HepG2 (cell line): ENCODE data around the gene PRSS33. TPM values are rescaled to one million over a fixed set of nuclear protein-coding genes. Genes with fewer than 3 reads are reported as not detected.

ENCODE experiments used
- CAMTA2 ChIP-seq: sonication (generic); formaldehyde crosslinking; IDR thresholded peaks from 2 replicates; pipeline ENCODE4 v1.4.0; 2020; ENCODE audit warnings: mild to moderate bottlenecking, missing genetic modification reagents, borderline replicate concordance
- ELF3 ChIP-seq: IDR thresholded peaks from 2 replicates; pipeline ENCODE4 v1.6.1; 2016; ENCODE audit warnings: missing genetic modification reagents, missing compliant biosample characterization
- GATA4 ChIP-seq: sonication (generic); IDR thresholded peaks from 2 replicates; pipeline ENCODE4 v1.6.1; 2016; ENCODE audit warnings: antibody characterized with exemption, low read depth, borderline replicate concordance
- HMG20A ChIP-seq: IDR thresholded peaks from 2 replicates; pipeline ENCODE4 v1.6.1; 2016; ENCODE audit warnings: borderline replicate concordance
- KDM5A ChIP-seq: fragments of 200-600 bp; sonication (generic); IDR thresholded peaks from 2 replicates; pipeline ENCODE4 v1.7.0; 2018; ENCODE audit warnings: antibody characterized with exemption, mild to moderate bottlenecking, low read length, borderline replicate concordance
- KLF13 ChIP-seq: sonication (generic); formaldehyde crosslinking; IDR thresholded peaks from 2 replicates; pipeline ENCODE4 v1.4.0; 2020; ENCODE audit warnings: mild to moderate bottlenecking, missing genetic modification reagents
- POLR2AphosphoS5 ChIP-seq: IDR thresholded peaks from 2 replicates; pipeline ENCODE4 v1.6.1; 2012; ENCODE audit warnings: low read depth, low read length
- RARG ChIP-seq: sonication (generic); formaldehyde crosslinking; IDR thresholded peaks from 2 replicates; pipeline ENCODE4 v1.4.0; 2020; ENCODE audit warnings: low read depth, mild to moderate bottlenecking, missing genetic modification reagents
- RFXANK ChIP-seq: IDR thresholded peaks from 2 replicates; pipeline ENCODE4 v1.6.1; 2016
- RORA ChIP-seq: sonication (generic); formaldehyde crosslinking; IDR thresholded peaks from 2 replicates; pipeline ENCODE4 v1.5.0; 2020; ENCODE audit warnings: mild to moderate bottlenecking, missing genetic modification reagents, moderate library complexity
- SMAD1 ChIP-seq: sonication (generic); formaldehyde crosslinking; IDR thresholded peaks from 2 replicates; pipeline ENCODE4 v1.4.0; 2020; ENCODE audit warnings: missing genetic modification reagents, low read depth, mild to moderate bottlenecking, borderline replicate concordance
- SUZ12 ChIP-seq: fragments of 150-350 bp; IDR thresholded peaks from 2 replicates; pipeline ENCODE4 v1.6.1; 2014; ENCODE audit warnings: low read depth, low read length
- THAP11 ChIP-seq: IDR thresholded peaks from 2 replicates; pipeline ENCODE4 v1.6.1; 2016; ENCODE audit warnings: missing biosample characterization, missing genetic modification reagents
- TSC22D2 ChIP-seq: sonication (generic); formaldehyde crosslinking; IDR thresholded peaks from 2 replicates; pipeline ENCODE4 v1.5.1; 2020; ENCODE audit warnings: missing genetic modification reagents, mild to moderate bottlenecking, borderline replicate concordance
- YY1 ChIP-seq: IDR thresholded peaks from 2 replicates; pipeline ENCODE4 v1.6.1; 2011; ENCODE audit warnings: low read length, low read depth, moderate library complexity, mild to moderate bottlenecking; ENCODE audit not compliant: insufficient read depth, insufficient replicate concordance
- ZFP62 ChIP-seq: sonication (generic); formaldehyde crosslinking; IDR thresholded peaks from 2 replicates; pipeline ENCODE4 v1.4.0; 2020; ENCODE audit warnings: missing genetic modification reagents
- ZNF20 ChIP-seq: sonication (generic); formaldehyde crosslinking; IDR thresholded peaks from 2 replicates; pipeline ENCODE4 v1.4.0; 2020; ENCODE audit warnings: mild to moderate bottlenecking, moderate library complexity, missing genetic modification reagents
- ZNF333 ChIP-seq: sonication (generic); formaldehyde crosslinking; IDR thresholded peaks from 2 replicates; pipeline ENCODE4 v1.4.0; 2020; ENCODE audit warnings: mild to moderate bottlenecking, missing genetic modification reagents, borderline replicate concordance
- ZNF674 ChIP-seq: sonication (generic); formaldehyde crosslinking; IDR thresholded peaks from 2 replicates; pipeline ENCODE4 v1.5.0; 2020; ENCODE audit warnings: low read depth, mild to moderate bottlenecking, missing genetic modification reagents
- ZSCAN20 ChIP-seq: sonication (generic); formaldehyde crosslinking; IDR thresholded peaks from 2 replicates; pipeline ENCODE4 v1.4.0; 2020; ENCODE audit warnings: missing genetic modification reagents, mild to moderate bottlenecking, borderline replicate concordance
- polyA plus RNA-seq, 8 experiments: library from polyadenylated mRNA; depleted of rRNA in 3 of 8; stranded (reverse) in 7 of 8; unstranded in 1 of 8; fragments of >200 nt; fragmentation: Illumina TruSeq in 4 of 8; extraction: Trizol in 4 of 8; gene quantifications; 2 replicates each; pipeline versions ENCODE4 v1.2.1 to v1.2.3, GENCODE V29; 2011 to 2016; ENCODE audit warnings: low read depth in 4 of 8, missing spikeins in 1 of 8, mixed read lengths in 1 of 8; ENCODE audit not compliant: insufficient read depth in 1 of 8
- total RNA-seq, 5 experiments: library from RNA; depleted of rRNA; stranded (reverse); fragments of >200 nt; fragmentation: Illumina TruSeq; extraction: Trizol; gene quantifications; 2 replicates each; pipeline ENCODE4 v1.2.3, GENCODE V29; 2016; ENCODE audit warnings: low read depth in 1 of 5
- TF ChIP-seq, protein P1 (sequence below): sonication (generic); formaldehyde crosslinking; IDR thresholded peaks from 2 replicates; pipeline ENCODE4 v1.4.0; 2020; ENCODE audit warnings: mild to moderate bottlenecking, missing genetic modification reagents
- TF ChIP-seq, protein P2 (sequence below): fragments of 450-650 bp; IDR thresholded peaks from 2 replicates; pipeline ENCODE4 v1.6.1; 2016
- TF ChIP-seq, protein P3 (sequence below): sonication (generic); formaldehyde crosslinking; IDR thresholded peaks from 2 replicates; pipeline ENCODE4 v1.4.0; 2020; ENCODE audit warnings: missing genetic modification reagents
- TF ChIP-seq, protein P4 (sequence below): sonication (generic); formaldehyde crosslinking; IDR thresholded peaks from 2 replicates; pipeline ENCODE4 v1.5.0; 2020; ENCODE audit warnings: missing genetic modification reagents, mild to moderate bottlenecking, borderline replicate concordance
- TF ChIP-seq, protein P5 (sequence below): sonication (generic); formaldehyde crosslinking; IDR thresholded peaks from 2 replicates; pipeline ENCODE4 v1.5.0; 2020; ENCODE audit warnings: missing genetic modification reagents

Gene PRSS33
- total and polyA plus RNA-seq, 2 of the 13 experiments (the other 11 are each of a cell fraction or from before 2014, with no cell fraction given) = not detected

DNA sequence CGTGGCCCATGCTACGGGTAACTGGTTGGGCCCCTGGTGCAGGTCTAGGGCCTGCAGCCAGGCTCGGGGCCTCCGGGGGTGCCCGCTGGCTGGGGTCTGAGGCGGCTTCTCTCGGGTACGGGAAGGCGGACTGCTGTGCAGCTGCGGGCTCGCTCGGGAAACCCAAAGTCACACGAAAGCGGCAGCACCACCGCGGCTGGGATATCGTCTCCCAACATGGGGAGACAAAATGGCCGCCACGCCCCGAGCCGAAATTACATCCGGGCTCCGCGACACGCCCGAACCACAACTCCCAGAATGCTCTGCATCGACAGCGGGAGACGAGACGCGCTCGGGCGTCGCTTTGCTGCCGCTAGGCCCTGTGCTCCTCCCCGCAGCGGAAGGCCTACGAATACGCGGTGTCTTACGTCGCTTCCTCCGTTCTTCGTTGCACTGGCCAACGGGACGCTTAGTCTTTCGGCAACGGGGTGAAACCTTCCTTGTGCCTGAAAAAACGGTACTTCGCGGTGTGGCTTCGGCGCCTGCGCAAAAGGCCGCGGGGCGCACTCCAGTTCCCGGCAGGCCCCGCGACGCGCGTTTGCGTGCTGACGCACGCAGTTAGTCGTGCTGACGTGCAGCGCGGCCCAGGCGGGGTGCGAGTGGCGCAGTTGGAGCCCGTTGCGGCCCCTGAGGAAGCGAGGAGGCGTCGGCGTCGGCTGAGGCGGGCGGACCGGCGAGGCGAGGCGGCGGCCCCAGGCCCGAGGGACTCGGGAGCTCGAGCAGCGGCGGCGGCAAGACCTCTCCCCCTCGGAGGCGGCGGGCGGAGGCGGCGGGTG, 35.1 kb downstream of the PRSS33 start, which contains the start of gene SRRM2 (continued):
- TF ChIP-seq SUZ12 (peak; percentile 57), RORA (CRISPR knock-in tag) (no peak), KLF13 (no peak), SMAD1 (CRISPR knock-in tag) (0 out of 2 replicates have a peak, but pooled peaks have one; percentile 34), ZFP62 (CRISPR knock-in tag) (no peak), ZNF333 (0 out of 2 replicates have a peak, but pooled peaks have one; percentile 66), ZSCAN20 (CRISPR knock-in tag) (peak; percentile 53; the same call in 1 of the 2 replicates), ZNF20 (CRISPR knock-in tag) (0 out of 2 replicates have a peak, but pooled peaks have one; percentile 74), THAP11 (CRISPR knock-in tag) (peak; percentile 99), POLR2AphosphoS5 (peak; percentile 36), HMG20A (no peak), TSC22D2 (CRISPR knock-in tag) (no peak), CAMTA2 (CRISPR knock-in tag) (no peak), YY1 (peak; percentile 97), RARG (CRISPR knock-in tag) (peak; percentile 77; the same call in 1 of the 2 replicates), KDM5A (peak; percentile 48; the same call in 1 of the 2 replicates), RFXANK (CRISPR knock-in tag) (no peak), ZNF674 (CRISPR knock-in tag) (0 out of 2 replicates have a peak, but pooled peaks have one; percentile 54), GATA4 (no peak; the same call in 1 of the 2 replicates), ELF3 (CRISPR knock-in tag) (peak; percentile 9; the same call in 1 of the 2 replicates)
- TF ChIP-seq, protein P1, sequence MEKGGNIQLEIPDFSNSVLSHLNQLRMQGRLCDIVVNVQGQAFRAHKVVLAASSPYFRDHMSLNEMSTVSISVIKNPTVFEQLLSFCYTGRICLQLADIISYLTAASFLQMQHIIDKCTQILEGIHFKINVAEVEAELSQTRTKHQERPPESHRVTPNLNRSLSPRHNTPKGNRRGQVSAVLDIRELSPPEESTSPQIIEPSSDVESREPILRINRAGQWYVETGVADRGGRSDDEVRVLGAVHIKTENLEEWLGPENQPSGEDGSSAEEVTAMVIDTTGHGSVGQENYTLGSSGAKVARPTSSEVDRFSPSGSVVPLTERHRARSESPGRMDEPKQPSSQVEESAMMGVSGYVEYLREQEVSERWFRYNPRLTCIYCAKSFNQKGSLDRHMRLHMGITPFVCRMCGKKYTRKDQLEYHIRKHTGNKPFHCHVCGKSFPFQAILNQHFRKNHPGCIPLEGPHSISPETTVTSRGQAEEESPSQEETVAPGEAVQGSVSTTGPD (CRISPR knock-in tag) = no peak; the same call in 1 of the 2 replicates
- TF ChIP-seq, protein P2, sequence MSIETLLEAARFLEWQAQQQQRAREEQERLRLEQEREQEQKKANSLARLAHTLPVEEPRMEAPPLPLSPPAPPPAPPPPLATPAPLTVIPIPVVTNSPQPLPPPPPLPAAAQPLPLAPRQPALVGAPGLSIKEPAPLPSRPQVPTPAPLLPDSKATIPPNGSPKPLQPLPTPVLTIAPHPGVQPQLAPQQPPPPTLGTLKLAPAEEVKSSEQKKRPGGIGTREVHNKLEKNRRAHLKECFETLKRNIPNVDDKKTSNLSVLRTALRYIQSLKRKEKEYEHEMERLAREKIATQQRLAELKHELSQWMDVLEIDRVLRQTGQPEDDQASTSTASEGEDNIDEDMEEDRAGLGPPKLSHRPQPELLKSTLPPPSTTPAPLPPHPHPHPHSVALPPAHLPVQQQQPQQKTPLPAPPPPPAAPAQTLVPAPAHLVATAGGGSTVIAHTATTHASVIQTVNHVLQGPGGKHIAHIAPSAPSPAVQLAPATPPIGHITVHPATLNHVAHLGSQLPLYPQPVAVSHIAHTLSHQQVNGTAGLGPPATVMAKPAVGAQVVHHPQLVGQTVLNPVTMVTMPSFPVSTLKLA = no peak
- TF ChIP-seq, protein P3, sequence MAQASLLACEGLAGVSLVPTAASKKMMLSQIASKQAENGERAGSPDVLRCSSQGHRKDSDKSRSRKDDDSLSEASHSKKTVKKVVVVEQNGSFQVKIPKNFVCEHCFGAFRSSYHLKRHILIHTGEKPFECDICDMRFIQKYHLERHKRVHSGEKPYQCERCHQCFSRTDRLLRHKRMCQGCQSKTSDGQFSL (CRISPR knock-in tag) = no peak
- TF ChIP-seq, protein P4, sequence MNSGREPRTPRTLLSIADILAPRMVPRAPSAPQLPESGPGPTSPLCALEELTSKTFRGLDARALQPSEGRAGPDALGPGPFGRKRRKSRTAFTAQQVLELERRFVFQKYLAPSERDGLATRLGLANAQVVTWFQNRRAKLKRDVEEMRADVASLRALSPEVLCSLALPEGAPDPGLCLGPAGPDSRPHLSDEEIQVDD (CRISPR knock-in tag) = no peak; the same call in 1 of the 2 replicates
- TF ChIP-seq, protein P5, sequence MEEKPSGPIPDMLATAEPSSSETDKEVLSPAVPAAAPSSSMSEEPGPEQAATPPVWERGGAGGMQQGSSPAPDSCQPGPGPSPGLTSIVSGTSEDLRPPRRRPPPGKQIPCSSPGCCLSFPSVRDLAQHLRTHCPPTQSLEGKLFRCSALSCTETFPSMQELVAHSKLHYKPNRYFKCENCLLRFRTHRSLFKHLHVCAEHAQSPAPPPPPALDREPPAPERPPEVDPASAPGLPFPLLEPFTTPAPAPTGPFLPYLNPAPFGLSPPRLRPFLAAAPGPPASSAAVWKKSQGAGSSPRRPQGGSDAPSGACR = peak; percentile 84; the same call in 1 of the 2 replicates
